Breast epithelium (tissue), 4 donors: ENCODE data around the gene PHTF2. TPM values are rescaled to one million over a fixed set of nuclear protein-coding genes. Genes with fewer than 3 reads are reported as not detected.

Experiments used
- DNase-seq, 2 donors: peaks; one replicate each; pipeline ENCODE4 v3.0.0-alpha.2; 2019; ENCODE audit warnings: low spot score in 2 of 2
- H3K27ac ChIP-seq, 2 donors: fragments of 200-600 bp; sonication (generic) in 1 of 2; one replicate each; pipeline ENCODE4 v1.5.1; 2016 to 2019; ENCODE audit warnings: mild to moderate bottlenecking in 1 of 2
- H3K27me3 ChIP-seq, 2 donors: fragments of 200-600 bp; sonication (generic) in 1 of 2; one replicate each; pipeline versions ENCODE4 v1.5.1 to v1.6.0; 2017 to 2019; ENCODE audit warnings: control low read depth in 1 of 2, mild to moderate bottlenecking in 1 of 2
- H3K36me3 ChIP-seq: fragments of 200-600 bp; one replicate; pipeline ENCODE4 v1.5.1; 2019
- H3K4me1 ChIP-seq, 2 donors: fragments of 200-600 bp; sonication (generic); one replicate each; pipeline ENCODE4 v1.5.1; 2016 to 2019; ENCODE audit warnings: control low read depth in 1 of 2
- H3K4me3 ChIP-seq, 3 donors: fragments of 200-600 bp; sonication (generic); 1 replicate in 2 of 3; 2 replicates in 1 of 3; pipeline ENCODE4 v1.5.1; 2016 to 2019; ENCODE audit warnings: mild to moderate bottlenecking in 3 of 3, moderate library complexity in 2 of 3
- H3K9me3 ChIP-seq, 2 donors: fragments of 200-600 bp; sonication (generic) in 1 of 2; one replicate each; pipeline ENCODE4 v1.5.1; 2016 to 2019; ENCODE audit warnings: control low read depth in 1 of 2
- CTCF ChIP-seq, 3 donors: fragments of 450-650 bp; IDR thresholded peaks; one replicate each; pipeline ENCODE4 v1.5.1; 2016 to 2017; ENCODE audit warnings: antibody characterized with exemption in 3 of 3, mild to moderate bottlenecking in 3 of 3, moderate library complexity in 3 of 3
- POLR2A ChIP-seq: fragments of 450-650 bp; IDR thresholded peaks from one replicate; pipeline ENCODE4 v1.6.1; 2016; ENCODE audit warnings: antibody characterized with exemption, mild to moderate bottlenecking, moderate library complexity
- POLR2AphosphoS5 ChIP-seq, 3 donors: sonication (generic); formaldehyde crosslinking; IDR thresholded peaks; one replicate each; pipeline ENCODE4 v1.6.1; 2017; ENCODE audit warnings: antibody characterized with exemption in 3 of 3
- intact Hi-C: fragments of 100-400 bp; cut with DNase I; formaldehyde crosslinking; loops from one replicate; pipeline ENCODE4 v1.15.1; 2023; ENCODE audit warnings: low total_unique reads
- total RNA-seq, 3 donors: library from RNA; depleted of rRNA; stranded (reverse); fragments of >200 nt; gene quantifications; one replicate each; pipeline ENCODE4 v1.1.0, GENCODE V29; 2016

Gene PHTF2
- total RNA-seq, 3 donors from 2014 or later = 17.0 to 23.5 (median 19.2) TPM

GRCh38 chr7:78002715-78003114 is 204.1 kb downstream of the PHTF2 start:
- intact Hi-C loops = no loop called here
- TF ChIP-seq CTCF (IDR thresholded peaks at IDR 0.05) (no peak), POLR2A (no peak), POLR2AphosphoS5 (IDR thresholded peaks at IDR 0.05) (no peak)
- no peaks in the 10 kb centered on the region for H3K27me3 ChIP-seq

GRCh38 chr7:78006063-78006755 is 207.6 kb downstream of the PHTF2 start:
- Histone ChIP-seq H3K4me3 (no peak overlapping the region), H3K27me3 (no peaks in the 10 kb centered on the region), H3K4me1 (no peaks in the 10 kb centered on the region), H3K27ac (no peak overlapping the region), H3K36me3 (no peaks in the 10 kb centered on the region), H3K9me3 (no peaks in the 10 kb centered on the region)
- no peak for TF ChIP-seq POLR2A
- no peak for TF ChIP-seq CTCF (IDR thresholded peaks at IDR 0.05)
- TF ChIP-seq POLR2AphosphoS5 (IDR thresholded peaks at IDR 0.05) = no peak
- DNase-seq = no peak
- intact Hi-C loops = no loop called here

More at GRCh38 chr7:78002715-78003114, 204.1 kb downstream of the PHTF2 start:
- H3K9me3 ChIP-seq = no peaks in the 10 kb centered on the region
- DNase-seq = no peak
- no peak overlapping the region for H3K27ac ChIP-seq
- H3K36me3 ChIP-seq = no peaks in the 10 kb centered on the region
- no peak overlapping the region for H3K4me3 ChIP-seq
- no peaks in the 10 kb centered on the region for H3K4me1 ChIP-seq

Other genes with a start within 250 kb of the PHTF2 start
- 10 to 100 TPM; 13.9 to 34.5 (median 29.8) TPM for gene RSBN1L, start 102.3 kb upstream of the PHTF2 start, total RNA-seq
- gene TMEM60, start 339 bp upstream of the PHTF2 start, total RNA-seq = 10 to 100 TPM; 13.1 to 19.6 (median 17.9) TPM